KOPT-K1 (cell line): ENCODE measurements around the gene MROH2A.
"Not testable (repeated sequence)": the region's sequence is repeated elsewhere in the genome, so short reads cannot be mapped to it uniquely, and the experiment has no call there.

Source experiments
- H3K27ac ChIP-seq: fragments of 200-600 bp; sonication (generic); 2 replicates; pipeline ENCODE4 v1.5.1; 2016; ENCODE audit warnings: antibody characterized with exemption, mild to moderate bottlenecking, low read depth, low read length; ENCODE audit not compliant: poor library complexity, severe bottlenecking
- H3K36me3 ChIP-seq: fragments of 200-600 bp; sonication (generic); 2 replicates; pipeline ENCODE4 v1.5.1; 2017; ENCODE audit warnings: antibody characterized with exemption, mild to moderate bottlenecking, low read length, moderate library complexity; ENCODE audit not compliant: insufficient read depth
- H3K9me3 ChIP-seq: fragments of 200-600 bp; sonication (generic); 2 replicates; pipeline ENCODE4 v1.5.1; 2017; ENCODE audit warnings: antibody characterized with exemption, low read length, mild to moderate bottlenecking; ENCODE audit not compliant: insufficient read depth, poor library complexity, severe bottlenecking

Gene MROH2A

GRCh38 chr2:233856184-233856583 lies 78.1 kb downstream of the MROH2A start:
- H3K9me3 ChIP-seq: no peaks in the 10 kb centered on the region
- H3K36me3 ChIP-seq: peaks cover 30% of the 10 kb centered on the region
- no peak overlapping the region for H3K27ac ChIP-seq

- no peaks in the 10 kb centered on the region for H3K9me3 ChIP-seq
- no peak overlapping the region for H3K27ac ChIP-seq
- peaks cover 16% of the 10 kb centered on the region for H3K36me3 ChIP-seq
Observed at GRCh38 chr2:233857511-233858141, 79.5 kb downstream of the MROH2A start.

GRCh38 chr2:233858331-233858730 lies 80.2 kb downstream of the MROH2A start:
- H3K9me3 ChIP-seq: no peaks in the 10 kb centered on the region
- H3K27ac ChIP-seq: no peak overlapping the region
- H3K36me3 ChIP-seq: peaks cover 9% of the 10 kb centered on the region; the same call in 1 of the 2 replicates

GRCh38 chr2:233862261-233862768 lies 84.2 kb downstream of the MROH2A start:
- no peak overlapping the region for H3K27ac ChIP-seq

GRCh38 chr2:233865838-233866237 lies 87.7 kb downstream of the MROH2A start:
- Histone ChIP-seq H3K27ac (no peak overlapping the region), H3K36me3 (peaks cover 16% of the 10 kb centered on the region), H3K9me3 (peaks cover 33% of the 10 kb centered on the region)

More at GRCh38 chr2:233862261-233862768, 84.2 kb downstream of the MROH2A start:
- Histone ChIP-seq H3K9me3 (peaks cover 15% of the 10 kb centered on the region), H3K36me3 (peaks cover 16% of the 10 kb centered on the region)

GRCh38 chr2:233866479-233866878 lies 88.3 kb downstream of the MROH2A start:
- Histone ChIP-seq H3K27ac (no peak overlapping the region), H3K36me3 (peaks cover 16% of the 10 kb centered on the region), H3K9me3 (peaks cover 33% of the 10 kb centered on the region)

- Histone ChIP-seq H3K27ac (peak within 1 kb of the TSS; percentile 75), H3K36me3 (peaks cover 16% of the 10 kb centered on the region), H3K9me3 (peaks cover 33% of the 10 kb centered on the region)
Observed at GRCh38 chr2:233867993-233868532, 89.9 kb downstream of the MROH2A start, which contains the start of gene MSL3B. MSL3B (minus strand) TSS chr2:233868386.

- peaks cover 32% of the 10 kb centered on the region for H3K9me3 ChIP-seq
- peaks cover 5% of the 10 kb centered on the region for H3K36me3 ChIP-seq
- no peak overlapping the region for H3K27ac ChIP-seq
Observed at GRCh38 chr2:233871432-233871831, 93.3 kb downstream of the MROH2A start.

- not testable (repeated sequence) for H3K27ac ChIP-seq, H3K36me3 ChIP-seq
- peaks cover 32% of the 10 kb centered on the region for H3K9me3 ChIP-seq
Observed at GRCh38 chr2:233872125-233872524, 94.0 kb downstream of the MROH2A start.

- H3K9me3 ChIP-seq: peaks cover 22% of the 10 kb centered on the region
- H3K27ac ChIP-seq: no peak overlapping the region
- H3K36me3 ChIP-seq: no peaks in the 10 kb centered on the region
Observed at GRCh38 chr2:233882353-233882752, 104.2 kb downstream of the MROH2A start.
